SK-N-SH (cell line): ENCODE data around the gene PAK1.
A peak's percentile ranks its signal among the peaks of the same experiment; 100 is the strongest.

Experiments
- CTCF ChIP-seq: fragments of 200-600 bp; sonication (generic); IDR thresholded peaks from 2 replicates; pipeline ENCODE4 v1.6.1; 2017; ENCODE audit warnings: antibody characterized with exemption, mild to moderate bottlenecking, moderate library complexity
- EP300 ChIP-seq, 2 experiments: IDR thresholded peaks; 2 replicates each; pipeline versions ENCODE4 v1.4.0 to v1.6.1; 2012; ENCODE audit warnings: borderline replicate concordance in 1 of 2, low read depth in 1 of 2, low read length in 1 of 2
- FOSL2 ChIP-seq: IDR thresholded peaks from 2 replicates; pipeline ENCODE4 v1.4.0; 2012; ENCODE audit warnings: low read depth, mild to moderate bottlenecking, moderate library complexity, borderline replicate concordance
- MXI1 ChIP-seq: IDR thresholded peaks from 2 replicates; pipeline ENCODE4 v1.6.1; 2012; ENCODE audit warnings: mild to moderate bottlenecking, low read depth, low read length, improper control_type of control experiment
- TCF12 ChIP-seq: IDR thresholded peaks from 2 replicates; pipeline ENCODE4 v1.4.0; 2012
- TEAD4 ChIP-seq: IDR thresholded peaks from 2 replicates; pipeline ENCODE4 v1.4.0; 2012; ENCODE audit warnings: mild to moderate bottlenecking, borderline replicate concordance; ENCODE audit not compliant: insufficient read depth
- USF2 ChIP-seq: fragments of 150-350 bp; IDR thresholded peaks from 2 replicates; pipeline ENCODE4 v1.6.1; 2017; ENCODE audit warnings: antibody characterized with exemption, low read length, low read depth, borderline replicate concordance
- TF ChIP-seq, protein P1 (sequence below): IDR thresholded peaks from 2 replicates; pipeline ENCODE4 v1.4.0; 2012; ENCODE audit warnings: low read depth, borderline replicate concordance

- TF ChIP-seq CTCF: no peak
- no peak for TF ChIP-seq USF2
- no peak for TF ChIP-seq TEAD4
- TF ChIP-seq EP300 (IDR thresholded peaks at IDR 0.05; ENCODE audit: borderline replicate concordance in 1 of 2, low read depth in 1 of 2, low read length in 1 of 2): no peak
- peak; percentile 45; the same call in 1 of the 2 replicates for TF ChIP-seq MXI1
- TF ChIP-seq TCF12: 0 out of 2 replicates have a peak, but pooled peaks have one; percentile 7
- TF ChIP-seq, protein P1, sequence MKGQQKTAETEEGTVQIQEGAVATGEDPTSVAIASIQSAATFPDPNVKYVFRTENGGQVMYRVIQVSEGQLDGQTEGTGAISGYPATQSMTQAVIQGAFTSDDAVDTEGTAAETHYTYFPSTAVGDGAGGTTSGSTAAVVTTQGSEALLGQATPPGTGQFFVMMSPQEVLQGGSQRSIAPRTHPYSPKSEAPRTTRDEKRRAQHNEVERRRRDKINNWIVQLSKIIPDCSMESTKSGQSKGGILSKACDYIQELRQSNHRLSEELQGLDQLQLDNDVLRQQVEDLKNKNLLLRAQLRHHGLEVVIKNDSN: no peak
- TF ChIP-seq FOSL2: no peak
Observed at GRCh38 chr11:77515063-77515462, 41.2 kb upstream of the PAK1 start.
